AG09309 (cell line): ENCODE measurements around the gene EMC9.

Source experiments
- DNase-seq: peaks from one replicate; pipeline ENCODE4 v3.0.0-alpha.2; 2010; ENCODE audit warnings: low read depth
- H3K4me3 ChIP-seq: 2 replicates; pipeline ENCODE4 v1.5.1; 2011; ENCODE audit warnings: mild to moderate bottlenecking, low read depth, low read length, moderate library complexity; ENCODE audit not compliant: control insufficient read depth
- TF ChIP-seq, protein P1 (sequence below): IDR thresholded peaks from 2 replicates; pipeline ENCODE4 v1.5.1; 2011; ENCODE audit warnings: mild to moderate bottlenecking, low read depth, low read length, inconsistent platforms; ENCODE audit not compliant: insufficient read depth, control insufficient read depth; ENCODE audit errors: missing control alignments

EMC9 gene

DNA sequence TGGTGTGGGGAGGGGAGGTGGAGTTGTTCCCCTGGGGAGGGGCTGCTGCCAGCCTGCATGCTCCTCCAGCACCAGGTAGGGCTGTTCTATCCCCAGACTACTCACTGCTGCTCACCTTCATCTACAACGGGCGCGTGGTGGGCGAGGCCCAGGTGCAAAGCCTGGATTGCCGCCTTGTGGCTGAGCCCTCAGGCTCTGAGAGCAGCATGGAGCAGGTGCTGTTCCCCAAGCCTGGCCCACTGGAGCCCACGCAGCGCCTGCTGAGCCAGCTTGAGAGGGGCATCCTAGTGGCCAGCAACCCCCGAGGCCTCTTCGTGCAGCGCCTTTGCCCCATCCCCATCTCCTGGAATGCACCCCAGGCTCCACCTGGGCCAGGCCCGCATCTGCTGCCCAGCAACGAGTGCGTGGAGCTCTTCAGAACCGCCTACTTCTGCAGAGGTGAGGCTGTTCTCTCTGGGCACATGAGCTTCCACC is 23.2 kb upstream of the EMC9 start:
- H3K4me3 ChIP-seq: no peak overlapping the region
- TF ChIP-seq, protein P1, sequence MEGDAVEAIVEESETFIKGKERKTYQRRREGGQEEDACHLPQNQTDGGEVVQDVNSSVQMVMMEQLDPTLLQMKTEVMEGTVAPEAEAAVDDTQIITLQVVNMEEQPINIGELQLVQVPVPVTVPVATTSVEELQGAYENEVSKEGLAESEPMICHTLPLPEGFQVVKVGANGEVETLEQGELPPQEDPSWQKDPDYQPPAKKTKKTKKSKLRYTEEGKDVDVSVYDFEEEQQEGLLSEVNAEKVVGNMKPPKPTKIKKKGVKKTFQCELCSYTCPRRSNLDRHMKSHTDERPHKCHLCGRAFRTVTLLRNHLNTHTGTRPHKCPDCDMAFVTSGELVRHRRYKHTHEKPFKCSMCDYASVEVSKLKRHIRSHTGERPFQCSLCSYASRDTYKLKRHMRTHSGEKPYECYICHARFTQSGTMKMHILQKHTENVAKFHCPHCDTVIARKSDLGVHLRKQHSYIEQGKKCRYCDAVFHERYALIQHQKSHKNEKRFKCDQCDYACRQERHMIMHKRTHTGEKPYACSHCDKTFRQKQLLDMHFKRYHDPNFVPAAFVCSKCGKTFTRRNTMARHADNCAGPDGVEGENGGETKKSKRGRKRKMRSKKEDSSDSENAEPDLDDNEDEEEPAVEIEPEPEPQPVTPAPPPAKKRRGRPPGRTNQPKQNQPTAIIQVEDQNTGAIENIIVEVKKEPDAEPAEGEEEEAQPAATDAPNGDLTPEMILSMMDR: no peak
- DNase-seq: no peak

DNA sequence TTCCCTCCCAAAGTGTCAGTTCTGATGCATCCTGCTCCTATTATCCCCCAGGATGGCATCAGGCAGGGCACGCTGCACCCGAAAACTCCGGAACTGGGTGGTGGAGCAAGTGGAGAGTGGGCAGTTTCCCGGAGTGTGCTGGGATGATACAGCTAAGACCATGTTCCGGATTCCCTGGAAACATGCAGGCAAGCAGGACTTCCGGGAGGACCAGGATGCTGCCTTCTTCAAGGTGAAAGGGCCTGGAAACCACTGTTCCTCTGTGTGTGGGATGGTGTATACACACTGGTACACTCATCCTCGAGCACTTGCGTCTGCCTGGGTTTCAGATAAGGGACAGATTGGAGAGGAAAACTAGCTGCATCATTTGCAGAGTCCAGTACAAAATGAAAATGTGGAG is 20.7 kb upstream of the EMC9 start:
- TF ChIP-seq, protein P1: no peak
- peak overlapping the region; percentile 85 for H3K4me3 ChIP-seq
- DNase-seq: peak; percentile 7

DNA sequence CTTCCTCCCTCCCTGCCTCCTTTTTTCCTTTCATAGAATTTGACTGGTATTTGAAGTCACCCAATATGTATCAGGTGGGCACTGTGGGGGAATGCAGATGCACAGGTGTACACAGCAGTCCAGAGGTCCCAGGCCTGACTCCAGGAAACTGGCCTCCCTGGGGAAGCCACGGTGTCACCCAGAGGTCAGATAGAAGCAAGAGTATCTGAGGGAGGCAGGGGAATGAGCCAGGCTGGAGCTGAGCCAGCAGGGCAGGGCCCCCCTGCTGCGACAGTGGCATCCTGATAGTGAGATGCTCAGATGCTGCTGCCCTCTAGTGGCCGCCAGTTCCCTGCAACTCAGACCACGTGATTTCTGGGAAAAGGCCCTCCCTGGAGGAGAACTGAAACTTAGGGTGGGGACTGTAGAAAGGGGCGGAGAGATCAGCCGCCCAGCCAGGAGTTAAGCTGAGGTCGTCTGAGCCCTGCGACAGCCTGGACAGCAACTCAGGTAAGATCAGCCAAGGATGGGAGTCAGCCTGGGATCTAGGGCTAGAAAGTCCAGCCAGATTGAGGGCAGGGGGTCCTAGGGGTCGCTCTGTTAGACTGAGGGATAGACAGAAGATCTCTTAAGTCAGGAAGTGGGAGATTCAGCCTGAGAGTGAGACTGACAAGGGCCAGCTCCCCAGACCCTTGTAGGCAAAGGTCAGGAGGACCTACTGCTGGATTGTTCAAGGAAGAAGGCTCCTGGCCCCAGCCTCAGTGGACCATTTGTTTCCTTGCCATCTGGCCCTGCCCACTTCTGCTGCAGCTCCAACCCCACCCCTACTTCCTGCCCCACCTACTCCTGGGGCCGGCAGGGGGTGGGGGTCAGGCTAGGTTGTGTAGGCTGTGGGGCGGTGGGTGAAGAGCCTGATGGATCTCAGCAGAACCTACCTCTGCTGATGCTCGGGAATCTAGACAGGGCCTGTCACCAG is 19.7 kb upstream of the EMC9 start, which contains the start of gene IRF9:
IRF9 (plus strand) TSS at position 416 of the 955 bp plus-strand sequence. CDS start 880 bp downstream, outside the sequence.
- DNase-seq: peak; percentile 81
- TF ChIP-seq, protein P1: peak; percentile 93

DNA sequence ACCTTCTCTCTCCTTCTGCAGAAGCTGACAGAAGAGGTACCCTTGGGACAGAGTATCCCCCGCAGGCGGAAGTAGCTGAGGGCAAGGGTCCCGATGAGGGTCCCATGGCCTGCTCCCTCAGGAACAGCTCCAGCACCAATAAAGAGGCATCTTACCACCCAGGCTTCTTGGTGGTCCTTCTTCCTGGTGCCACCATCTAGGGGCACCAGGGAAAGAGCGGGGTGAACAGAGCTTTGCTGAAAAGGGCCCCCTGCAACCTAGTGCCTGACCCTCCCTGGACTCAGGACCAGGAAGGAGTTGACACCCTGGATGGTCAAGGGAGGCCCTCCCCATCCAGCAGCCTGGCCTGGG is 19.1 kb upstream of the EMC9 start:
- DNase-seq: no peak
- TF ChIP-seq, protein P1: no peak
- no peak overlapping the region for H3K4me3 ChIP-seq

More for the DNA sequence above, 19.7 kb upstream of the EMC9 start, which contains the start of gene IRF9:
- H3K4me3 ChIP-seq: peak within 1 kb of the TSS; percentile 85

DNA sequence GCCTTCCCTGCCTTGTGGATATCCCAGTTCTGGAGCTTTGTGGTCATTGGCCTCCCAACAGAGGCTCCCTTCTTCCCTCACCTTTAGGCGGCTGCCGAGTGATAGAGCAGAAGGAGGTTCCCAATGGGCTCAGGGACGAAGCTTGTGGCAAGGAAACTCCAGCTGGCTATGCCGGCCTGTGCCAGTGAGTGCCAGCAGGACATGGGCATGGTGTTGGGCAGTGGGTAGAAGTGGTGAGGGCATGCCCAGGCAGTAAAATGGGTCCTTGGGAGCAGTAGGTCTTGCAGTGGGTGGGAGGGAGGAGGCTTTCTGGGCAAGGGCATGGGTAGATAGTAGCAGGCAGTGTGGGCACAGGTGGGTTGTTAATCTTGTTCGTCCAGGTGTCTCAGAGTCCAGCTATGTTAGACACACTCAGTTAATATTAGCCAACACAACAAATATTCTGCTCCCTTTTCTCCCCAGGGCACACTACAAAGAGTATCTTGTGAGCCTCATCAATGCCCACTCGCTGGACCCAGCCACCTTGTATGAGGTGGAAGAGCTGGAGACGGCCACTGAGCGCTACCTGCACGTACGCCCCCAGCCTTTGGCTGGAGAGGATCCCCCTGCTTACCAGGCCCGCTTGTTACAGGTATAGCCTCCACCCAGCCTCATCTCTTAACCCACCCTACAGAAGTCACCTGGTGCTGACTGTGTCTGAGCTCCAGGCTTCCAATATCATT is 18.5 kb upstream of the EMC9 start:
- no peak overlapping the region for H3K4me3 ChIP-seq
- TF ChIP-seq, protein P1: no peak
- DNase-seq: no peak

DNA sequence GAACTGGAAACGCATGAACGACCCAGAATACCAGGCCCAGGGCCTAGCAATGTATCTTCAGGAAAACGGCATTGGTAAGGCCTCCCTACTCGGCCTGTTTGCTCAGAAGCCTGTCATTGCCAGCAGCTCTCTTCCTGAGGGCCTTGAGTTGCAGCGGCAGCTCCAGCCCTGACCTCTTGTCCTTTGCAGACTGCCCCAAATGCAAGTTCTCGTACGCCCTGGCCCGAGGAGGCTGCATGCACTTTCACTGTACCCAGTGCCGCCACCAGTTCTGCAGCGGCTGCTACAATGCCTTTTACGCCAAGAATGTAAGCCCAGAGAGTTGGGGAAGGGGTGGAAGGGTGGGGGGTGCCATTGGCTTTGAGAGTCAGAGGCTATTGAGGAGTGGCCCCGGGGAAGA is 15.9 kb upstream of the EMC9 start:
- TF ChIP-seq, protein P1: no peak
- DNase-seq: no peak

More for the DNA sequence above, 15.9 kb upstream of the EMC9 start:
- no peak overlapping the region for H3K4me3 ChIP-seq
